ENCODE results near the gene SLC6A3. TPM values are rescaled to one million over a fixed set of nuclear protein-coding genes. Genes with fewer than 3 reads are reported as not detected.

SLC6A3 gene
- total and polyA plus RNA-seq, 2 of the 13 experiments (the other 11 are each of a cell fraction or from before 2014, with no cell fraction given): 0.01 TPM; not detected in 1

DNA sequence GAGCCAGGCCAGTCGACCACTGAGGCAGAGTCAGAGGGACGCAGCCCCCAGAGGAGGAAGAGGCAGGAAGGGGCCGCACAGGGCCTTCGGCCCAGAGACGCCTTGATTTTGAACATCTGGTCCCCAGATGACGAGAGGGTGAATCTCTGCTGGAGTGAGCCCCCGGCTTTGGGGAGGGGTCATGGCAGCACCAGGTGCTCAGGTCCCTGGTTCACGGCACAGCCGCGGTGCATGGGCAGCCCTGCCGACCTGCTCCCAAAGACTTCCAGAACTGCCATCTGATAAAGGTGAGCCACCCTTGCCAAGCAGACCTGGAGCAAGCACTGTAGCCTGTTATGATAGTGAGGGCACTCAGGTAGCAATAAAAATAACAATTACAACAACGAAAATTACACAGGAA, 48.7 kb upstream of the SLC6A3 start (continued):
- TF ChIP-seq, protein P1, sequence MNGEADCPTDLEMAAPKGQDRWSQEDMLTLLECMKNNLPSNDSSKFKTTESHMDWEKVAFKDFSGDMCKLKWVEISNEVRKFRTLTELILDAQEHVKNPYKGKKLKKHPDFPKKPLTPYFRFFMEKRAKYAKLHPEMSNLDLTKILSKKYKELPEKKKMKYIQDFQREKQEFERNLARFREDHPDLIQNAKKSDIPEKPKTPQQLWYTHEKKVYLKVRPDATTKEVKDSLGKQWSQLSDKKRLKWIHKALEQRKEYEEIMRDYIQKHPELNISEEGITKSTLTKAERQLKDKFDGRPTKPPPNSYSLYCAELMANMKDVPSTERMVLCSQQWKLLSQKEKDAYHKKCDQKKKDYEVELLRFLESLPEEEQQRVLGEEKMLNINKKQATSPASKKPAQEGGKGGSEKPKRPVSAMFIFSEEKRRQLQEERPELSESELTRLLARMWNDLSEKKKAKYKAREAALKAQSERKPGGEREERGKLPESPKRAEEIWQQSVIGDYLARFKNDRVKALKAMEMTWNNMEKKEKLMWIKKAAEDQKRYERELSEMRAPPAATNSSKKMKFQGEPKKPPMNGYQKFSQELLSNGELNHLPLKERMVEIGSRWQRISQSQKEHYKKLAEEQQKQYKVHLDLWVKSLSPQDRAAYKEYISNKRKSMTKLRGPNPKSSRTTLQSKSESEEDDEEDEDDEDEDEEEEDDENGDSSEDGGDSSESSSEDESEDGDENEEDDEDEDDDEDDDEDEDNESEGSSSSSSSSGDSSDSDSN (CRISPR knock-in tag; IDR thresholded peaks at IDR 0.05): no peak
- TF ChIP-seq MATR3 (CRISPR knock-in tag; IDR thresholded peaks at IDR 0.05) (no peak), ZFP90 (CRISPR knock-in tag; IDR thresholded peaks at IDR 0.05; ENCODE audit: borderline replicate concordance) (no peak), FOXK1 (CRISPR knock-in tag; IDR thresholded peaks at IDR 0.05; ENCODE audit: borderline replicate concordance, low read depth) (no peak), SCMH1 (CRISPR knock-in tag; IDR thresholded peaks at IDR 0.05; ENCODE audit: borderline replicate concordance) (no peak), ZNF790 (CRISPR knock-in tag; IDR thresholded peaks at IDR 0.05; ENCODE audit: borderline replicate concordance) (no peak), HMG20B (CRISPR knock-in tag; conservative IDR thresholded peaks at IDR 0.05) (no peak), MEF2D (CRISPR knock-in tag; IDR thresholded peaks at IDR 0.05) (no peak), ISX (CRISPR knock-in tag; conservative IDR thresholded peaks at IDR 0.05) (no peak)
- TF ChIP-seq, protein P2, sequence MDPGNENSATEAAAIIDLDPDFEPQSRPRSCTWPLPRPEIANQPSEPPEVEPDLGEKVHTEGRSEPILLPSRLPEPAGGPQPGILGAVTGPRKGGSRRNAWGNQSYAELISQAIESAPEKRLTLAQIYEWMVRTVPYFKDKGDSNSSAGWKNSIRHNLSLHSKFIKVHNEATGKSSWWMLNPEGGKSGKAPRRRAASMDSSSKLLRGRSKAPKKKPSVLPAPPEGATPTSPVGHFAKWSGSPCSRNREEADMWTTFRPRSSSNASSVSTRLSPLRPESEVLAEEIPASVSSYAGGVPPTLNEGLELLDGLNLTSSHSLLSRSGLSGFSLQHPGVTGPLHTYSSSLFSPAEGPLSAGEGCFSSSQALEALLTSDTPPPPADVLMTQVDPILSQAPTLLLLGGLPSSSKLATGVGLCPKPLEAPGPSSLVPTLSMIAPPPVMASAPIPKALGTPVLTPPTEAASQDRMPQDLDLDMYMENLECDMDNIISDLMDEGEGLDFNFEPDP (CRISPR knock-in tag; conservative IDR thresholded peaks at IDR 0.05): no peak
- TF ChIP-seq, protein P3, sequence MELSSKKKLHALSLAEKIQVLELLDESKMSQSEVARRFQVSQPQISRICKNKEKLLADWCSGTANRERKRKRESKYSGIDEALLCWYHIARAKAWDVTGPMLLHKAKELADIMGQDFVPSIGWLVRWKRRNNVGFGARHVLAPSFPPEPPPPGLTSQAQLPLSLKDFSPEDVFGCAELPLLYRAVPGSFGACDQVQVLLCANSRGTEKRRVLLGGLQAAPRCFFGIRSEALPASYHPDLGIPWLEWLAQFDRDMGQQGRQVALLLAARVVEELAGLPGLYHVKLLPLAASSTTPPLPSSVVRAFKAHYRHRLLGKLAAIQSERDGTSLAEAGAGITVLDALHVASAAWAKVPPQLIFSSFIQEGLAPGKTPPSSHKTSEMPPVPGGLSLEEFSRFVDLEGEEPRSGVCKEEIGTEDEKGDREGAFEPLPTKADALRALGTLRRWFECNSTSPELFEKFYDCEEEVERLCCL (CRISPR knock-in tag; IDR thresholded peaks at IDR 0.05; ENCODE audit: borderline replicate concordance): no peak
